T-helper 2 cell treated with Interferon-gamma antibody and Interleukin-4, amounts not matched to agents 5 μg/mL and 100 μg/mL, for 36 hours (primary cell): ENCODE results near the gene ADCY10.
"Not testable (repeated sequence)": the region's sequence is repeated elsewhere in the genome, so short reads cannot be mapped to it uniquely, and the experiment has no call there.

Source experiments
- DNase-seq: peaks from one replicate; pipeline ENCODE4 v3.0.0; 2021; ENCODE audit warnings: low spot score
- H3K27ac Mint-ChIP-seq: one replicate; pipeline ENCODE4 v1.8.0; 2021; ENCODE audit warnings: mild to moderate bottlenecking, mixed read lengths
- H3K27me3 Mint-ChIP-seq: one replicate; pipeline ENCODE4 v1.8.0; 2021; ENCODE audit warnings: low read depth, mixed read lengths
- H3K36me3 Mint-ChIP-seq: one replicate; pipeline ENCODE4 v1.8.0; 2021; ENCODE audit warnings: low read depth, mixed read lengths
- H3K4me1 Mint-ChIP-seq: one replicate; pipeline ENCODE4 v1.8.0; 2021; ENCODE audit warnings: low read depth, mixed read lengths
- H3K4me3 Mint-ChIP-seq: one replicate; pipeline ENCODE4 v1.8.0; 2022; ENCODE audit warnings: mild to moderate bottlenecking, moderate library complexity, mixed read lengths
- H3K9me3 Mint-ChIP-seq: one replicate; pipeline ENCODE4 v1.8.0; 2021; ENCODE audit warnings: mixed read lengths

Gene ADCY10

DNA sequence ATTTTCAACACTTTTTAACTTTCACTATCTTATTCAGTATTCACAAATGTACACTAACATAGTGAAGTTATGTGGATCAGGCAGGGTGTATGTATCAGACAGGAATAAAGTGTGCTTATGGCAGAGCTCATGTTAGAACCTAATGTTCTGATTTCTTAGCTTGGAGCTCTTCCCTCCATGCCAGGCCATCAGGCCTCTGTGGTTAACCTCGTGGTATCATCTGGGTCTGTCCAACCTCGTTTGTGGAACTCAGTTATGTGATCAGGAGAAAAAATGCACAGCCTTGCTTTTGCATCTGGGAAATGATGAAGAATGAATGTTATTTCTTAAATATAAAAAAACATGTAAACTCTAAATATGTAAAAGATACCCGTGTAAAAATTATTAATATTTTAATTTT is 105.2 kb downstream of the ADCY10 start:
- Mint-ChIP-seq H3K27ac (no peak overlapping the region), H3K9me3 (peaks cover 17% of the 10 kb centered on the region), H3K4me1 (peaks cover 22% of the 10 kb centered on the region), H3K27me3 (peaks cover 18% of the 10 kb centered on the region), H3K4me3 (no peak overlapping the region), H3K36me3 (peaks cover 3% of the 10 kb centered on the region)
- DNase-seq, result no peak

- Mint-ChIP-seq H3K27ac (no peak overlapping the region), H3K9me3 (peaks cover 14% of the 10 kb centered on the region), H3K4me3 (no peak overlapping the region), H3K4me1 (peaks cover 25% of the 10 kb centered on the region), H3K27me3 (peaks cover 14% of the 10 kb centered on the region), H3K36me3 (peaks cover 1% of the 10 kb centered on the region)
- DNase-seq, result no peak
These were observed 105.8 kb downstream of the ADCY10 start for GRCh38 chr1:167808104-167808503.

DNA sequence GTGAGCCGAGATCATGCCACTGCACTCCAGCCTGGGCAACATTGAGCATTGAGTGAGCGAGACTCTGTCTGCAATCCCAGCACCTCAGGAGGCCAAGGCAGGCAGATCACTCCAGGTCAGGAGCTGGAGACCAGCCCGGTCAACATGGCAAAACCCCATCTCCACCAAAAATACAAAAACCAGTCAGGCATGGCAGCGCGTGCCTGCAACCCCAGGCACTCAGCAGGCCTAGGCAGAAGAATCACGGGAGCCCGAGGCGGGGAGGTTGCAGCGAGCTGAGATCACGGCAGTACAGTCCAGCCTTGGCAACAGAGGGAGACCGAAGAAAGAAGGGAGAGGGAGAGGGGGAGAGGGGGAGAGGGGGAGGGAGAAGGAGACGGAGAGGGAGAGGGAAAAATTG is 107.3 kb downstream of the ADCY10 start:
- H3K4me1 Mint-ChIP-seq, result peaks cover 25% of the 10 kb centered on the region
- H3K27me3 Mint-ChIP-seq, H3K36me3 Mint-ChIP-seq, H3K27ac Mint-ChIP-seq, H3K9me3 Mint-ChIP-seq, H3K4me3 Mint-ChIP-seq, DNase-seq: not testable (repeated sequence)

- not testable (repeated sequence) for DNase-seq, H3K27me3 Mint-ChIP-seq, H3K9me3 Mint-ChIP-seq, H3K4me3 Mint-ChIP-seq, H3K27ac Mint-ChIP-seq, H3K36me3 Mint-ChIP-seq
- H3K4me1 Mint-ChIP-seq, result peaks cover 25% of the 10 kb centered on the region
These were observed 107.7 kb downstream of the ADCY10 start for GRCh38 chr1:167806235-167806634.

DNA sequence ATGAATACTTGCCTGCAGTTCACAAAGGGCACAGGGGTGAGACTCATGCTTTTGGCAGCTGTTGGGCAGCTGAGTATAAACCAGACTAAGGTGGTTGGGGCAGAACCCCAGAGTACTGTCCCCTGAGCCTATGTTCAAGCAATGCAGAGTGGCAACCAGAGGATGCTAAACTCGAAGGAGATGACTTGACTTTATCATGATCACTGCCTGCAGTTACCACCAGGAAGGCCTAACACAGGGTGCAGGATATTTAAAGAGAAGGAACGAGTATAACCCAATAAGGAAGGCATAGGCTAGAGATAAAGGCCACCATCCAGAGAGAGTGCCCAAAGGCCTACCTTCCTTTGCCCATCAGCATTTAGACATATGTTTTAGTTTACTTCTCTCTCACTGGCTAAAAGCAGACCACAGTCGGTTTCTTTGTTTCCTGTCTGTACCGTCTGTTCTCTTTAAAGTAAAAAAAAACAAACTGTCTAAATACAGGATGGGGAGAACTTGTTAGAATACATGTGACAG is 108.8 kb downstream of the ADCY10 start:
- no peaks in the 10 kb centered on the region for H3K9me3 Mint-ChIP-seq
- peak overlapping the region; percentile 80 for H3K27ac Mint-ChIP-seq
- H3K4me3 Mint-ChIP-seq, result peak overlapping the region; percentile 51
- H3K4me1 Mint-ChIP-seq, result peaks cover 25% of the 10 kb centered on the region
- DNase-seq, result peak; percentile 45
- peaks cover 1% of the 10 kb centered on the region for H3K36me3 Mint-ChIP-seq
- H3K27me3 Mint-ChIP-seq, result no peaks in the 10 kb centered on the region

DNA sequence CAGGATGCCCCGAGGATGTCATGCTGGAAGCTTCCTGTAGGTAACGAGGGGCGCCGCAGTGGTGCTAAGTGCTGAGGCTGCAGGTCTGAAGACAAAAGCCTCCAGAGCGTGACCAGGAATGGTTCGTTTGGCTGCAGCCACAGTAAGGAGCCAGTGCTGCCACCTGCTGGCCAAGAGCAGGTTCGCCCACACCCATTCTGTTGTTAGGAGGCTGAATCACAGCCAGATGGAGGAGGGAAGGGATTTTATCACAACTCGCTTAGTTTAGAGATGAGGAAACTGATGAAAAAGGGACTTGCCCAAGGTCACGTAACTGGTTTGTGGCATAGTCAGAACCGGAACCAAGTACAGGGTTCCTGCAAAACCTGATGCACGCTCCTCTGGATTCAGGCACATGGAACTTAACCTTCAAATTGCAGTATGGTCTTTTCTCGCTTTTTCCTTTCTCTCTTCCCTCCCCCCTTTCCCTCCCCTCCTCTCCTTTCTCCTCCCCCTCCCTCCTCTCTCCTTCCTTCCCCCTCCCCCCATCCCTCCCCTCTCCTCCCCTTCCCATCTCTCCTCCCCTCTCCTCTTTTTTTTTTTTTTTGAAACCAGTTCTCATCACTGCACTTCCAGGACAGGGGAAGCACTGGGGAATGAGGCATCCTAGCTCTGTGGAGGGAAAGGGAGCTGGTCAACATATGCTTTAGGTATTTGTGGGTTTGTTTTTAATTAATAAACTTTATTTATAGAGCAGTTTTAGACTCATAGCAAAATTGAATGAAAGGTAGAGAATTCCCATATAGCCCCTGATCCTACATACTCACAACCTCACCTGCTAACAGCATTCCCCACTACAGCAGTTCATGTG is 110.4 kb downstream of the ADCY10 start:
- Mint-ChIP-seq H3K27me3 (no peaks in the 10 kb centered on the region), H3K36me3 (peaks cover 1% of the 10 kb centered on the region), H3K4me3 (peak overlapping the region; percentile 58), H3K9me3 (no peaks in the 10 kb centered on the region), H3K4me1 (peaks cover 23% of the 10 kb centered on the region), H3K27ac (peak overlapping the region; percentile 80)
- peak; percentile 89 for DNase-seq

GRCh38 chr1:167802235-167802634 is 111.7 kb downstream of the ADCY10 start:
- Mint-ChIP-seq H3K27me3 (no peaks in the 10 kb centered on the region), H3K4me3 (no peak overlapping the region)

DNA sequence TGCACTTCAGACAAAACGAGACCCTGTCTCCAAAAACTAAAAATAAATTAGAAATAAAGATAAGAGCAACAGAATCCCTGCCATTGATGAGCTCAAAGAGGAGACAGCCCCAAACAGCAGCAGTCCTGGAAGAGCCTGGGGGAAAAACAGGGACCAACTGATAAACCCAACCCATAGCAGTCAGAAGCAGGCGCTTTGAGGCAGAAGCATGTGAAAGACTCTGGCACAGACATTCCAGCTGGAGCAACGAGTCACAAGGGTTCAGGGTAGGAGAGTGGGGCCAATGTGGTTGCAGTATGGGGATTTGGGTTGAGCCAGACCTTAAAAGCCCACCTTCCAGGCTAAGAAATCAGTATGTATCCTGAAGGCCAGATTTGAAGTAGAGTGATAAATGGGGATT is 113.7 kb downstream of the ADCY10 start:
- H3K4me1 Mint-ChIP-seq, result peaks cover 24% of the 10 kb centered on the region
- H3K4me3 Mint-ChIP-seq, result no peak overlapping the region
- H3K36me3 Mint-ChIP-seq, result no peaks in the 10 kb centered on the region
- no peak overlapping the region for H3K27ac Mint-ChIP-seq
- H3K27me3 Mint-ChIP-seq, result no peaks in the 10 kb centered on the region
- DNase-seq, result no peak
- H3K9me3 Mint-ChIP-seq, result no peaks in the 10 kb centered on the region

More at GRCh38 chr1:167802235-167802634, 111.7 kb downstream of the ADCY10 start:
- DNase-seq, result no peak
- Mint-ChIP-seq H3K9me3 (no peaks in the 10 kb centered on the region), H3K4me1 (peaks cover 21% of the 10 kb centered on the region), H3K27ac (no peak overlapping the region), H3K36me3 (peaks cover 1% of the 10 kb centered on the region)

DNA sequence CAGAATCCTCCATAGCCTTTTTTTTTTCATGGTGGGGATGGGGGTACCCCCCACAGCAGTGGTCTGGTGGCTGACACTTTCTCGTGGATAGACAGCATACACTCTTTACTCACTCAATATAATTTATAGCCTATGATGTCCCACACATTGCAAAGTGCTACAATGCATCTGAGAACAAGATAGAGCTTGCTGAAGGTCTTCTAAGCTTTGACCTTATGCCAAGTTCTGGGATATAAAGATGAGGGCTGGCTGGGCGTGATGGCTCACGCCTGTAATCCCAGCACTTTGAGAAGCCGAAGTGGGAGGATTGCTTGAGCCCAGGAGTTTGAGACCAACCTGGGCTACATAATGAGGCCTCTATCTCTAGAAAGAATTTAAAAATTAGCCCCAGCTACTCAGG is 114.2 kb downstream of the ADCY10 start:
- no peak overlapping the region for H3K27ac Mint-ChIP-seq
- H3K27me3 Mint-ChIP-seq, result no peaks in the 10 kb centered on the region
- H3K9me3 Mint-ChIP-seq, result no peaks in the 10 kb centered on the region
- no peaks in the 10 kb centered on the region for H3K36me3 Mint-ChIP-seq
- no peak for DNase-seq
- peaks cover 19% of the 10 kb centered on the region for H3K4me1 Mint-ChIP-seq
- H3K4me3 Mint-ChIP-seq, result no peak overlapping the region

- DNase-seq, result no peak
- Mint-ChIP-seq H3K9me3 (no peaks in the 10 kb centered on the region), H3K36me3 (no peaks in the 10 kb centered on the region), H3K27me3 (no peaks in the 10 kb centered on the region), H3K4me1 (peaks cover 11% of the 10 kb centered on the region), H3K27ac (no peak overlapping the region), H3K4me3 (no peak overlapping the region)
These were observed 115.0 kb downstream of the ADCY10 start for GRCh38 chr1:167798952-167799351.

DNA sequence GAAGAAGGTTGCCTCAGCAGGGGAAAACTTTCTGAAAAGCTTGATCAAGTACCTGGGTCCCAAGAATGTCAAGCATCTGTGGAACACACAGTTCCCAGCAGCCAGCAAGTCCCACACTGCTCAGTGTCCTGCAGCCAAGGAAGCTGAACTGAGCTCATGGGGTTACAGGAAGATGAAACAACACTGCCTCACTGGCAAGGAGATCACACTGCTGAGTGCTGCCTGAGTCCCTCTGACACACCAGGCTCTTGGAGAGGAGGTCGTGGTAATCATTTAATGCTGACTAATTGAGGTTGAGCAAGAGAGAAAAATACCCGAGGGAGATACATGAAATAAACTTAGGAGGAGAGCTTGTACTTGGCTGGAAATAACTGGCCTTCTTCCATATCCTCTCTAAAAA is 116.9 kb downstream of the ADCY10 start:
- Mint-ChIP-seq H3K4me1 (peaks cover 7% of the 10 kb centered on the region), H3K27ac (no peak overlapping the region), H3K9me3 (no peaks in the 10 kb centered on the region), H3K27me3 (no peaks in the 10 kb centered on the region), H3K36me3 (peaks cover 2% of the 10 kb centered on the region), H3K4me3 (no peak overlapping the region)
- DNase-seq, result no peak

- peaks cover 7% of the 10 kb centered on the region for H3K4me1 Mint-ChIP-seq
- H3K9me3 Mint-ChIP-seq, result no peaks in the 10 kb centered on the region
- H3K27ac Mint-ChIP-seq, result no peak overlapping the region
- no peaks in the 10 kb centered on the region for H3K27me3 Mint-ChIP-seq
- peaks cover 2% of the 10 kb centered on the region for H3K36me3 Mint-ChIP-seq
- no peak for DNase-seq
- H3K4me3 Mint-ChIP-seq, result no peak overlapping the region
These were observed 117.9 kb downstream of the ADCY10 start for GRCh38 chr1:167795810-167796740.

DNA sequence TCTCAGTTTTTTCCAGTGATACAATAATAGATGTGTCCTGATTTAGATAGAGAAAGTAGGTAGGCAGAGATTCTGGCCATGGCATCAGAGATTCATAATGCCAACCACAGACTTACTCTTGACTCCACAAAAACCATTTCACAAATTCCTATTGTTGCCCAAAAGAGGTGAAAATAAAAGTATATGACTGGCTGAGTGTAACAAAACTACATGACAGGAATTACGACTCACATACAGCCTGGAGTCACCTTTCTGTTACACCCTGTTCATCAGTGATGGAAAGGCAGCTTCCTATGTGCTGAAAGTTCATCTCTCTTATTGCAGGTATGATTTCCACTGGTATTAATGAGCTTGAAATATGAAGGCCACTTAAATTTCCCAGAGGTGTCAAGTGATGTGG is 119.9 kb downstream of the ADCY10 start:
- no peaks in the 10 kb centered on the region for H3K9me3 Mint-ChIP-seq
- DNase-seq, result no peak
- H3K4me1 Mint-ChIP-seq, result peaks cover 7% of the 10 kb centered on the region
- H3K27me3 Mint-ChIP-seq, result no peaks in the 10 kb centered on the region
- no peak overlapping the region for H3K27ac Mint-ChIP-seq
- H3K36me3 Mint-ChIP-seq, result peaks cover 3% of the 10 kb centered on the region
- no peak overlapping the region for H3K4me3 Mint-ChIP-seq

DNA sequence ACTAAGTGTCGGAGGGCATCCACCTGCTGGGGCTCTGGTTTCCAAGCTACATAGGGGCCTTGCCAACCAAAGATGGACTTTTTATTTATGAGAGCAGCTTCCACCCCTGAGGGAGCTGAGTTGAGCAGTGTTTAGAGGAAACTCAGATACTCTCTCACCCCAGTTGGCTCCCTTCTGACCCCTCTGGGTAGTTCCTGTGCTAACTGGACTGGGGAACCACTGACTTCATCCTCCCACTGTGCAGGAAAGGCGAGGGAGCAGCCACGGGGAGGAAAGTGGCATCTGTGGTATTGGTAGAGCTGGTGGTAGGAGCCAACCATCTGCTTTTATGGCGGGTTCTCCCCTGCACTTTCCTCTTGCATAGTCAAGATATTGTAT is 121.8 kb downstream of the ADCY10 start:
- DNase-seq, result no peak
- Mint-ChIP-seq H3K36me3 (peaks cover 5% of the 10 kb centered on the region), H3K27ac (no peak overlapping the region), H3K27me3 (no peaks in the 10 kb centered on the region), H3K4me3 (no peak overlapping the region), H3K4me1 (peaks cover 5% of the 10 kb centered on the region), H3K9me3 (no peaks in the 10 kb centered on the region)
